HG02852 (cell line): ENCODE results near the gene ELMO1.

Source experiments
- ATAC-seq: cut with Tn5 transposase; IDR thresholded peaks from one replicate; pipeline ENCODE4 v1.9.1; 2021; ENCODE audit warnings: mild to moderate bottlenecking, moderate library complexity; ENCODE audit not compliant: unreplicated experiment

ELMO1 gene

GRCh38 chr7:36965625-36966024 lies 483.0 kb downstream of the ELMO1 start:
- ATAC-seq = no peak

- no peak for ATAC-seq
These were observed 484.4 kb downstream of the ELMO1 start for GRCh38 chr7:36964297-36964696.

GRCh38 chr7:36962367-36962766 lies 486.3 kb downstream of the ELMO1 start:
- no peak for ATAC-seq

- peak; percentile 47 for ATAC-seq
These were observed 487.0 kb downstream of the ELMO1 start for GRCh38 chr7:36961693-36962092.

- no peak for ATAC-seq
These were observed 487.6 kb downstream of the ELMO1 start for GRCh38 chr7:36961097-36961496.

GRCh38 chr7:36960105-36960504 lies 488.6 kb downstream of the ELMO1 start:
- no peak for ATAC-seq

- ATAC-seq = no peak
These were observed 490.4 kb downstream of the ELMO1 start for GRCh38 chr7:36958111-36958733.

- ATAC-seq = no peak
These were observed 491.0 kb downstream of the ELMO1 start for GRCh38 chr7:36957620-36958019.

GRCh38 chr7:36956814-36957213 lies 491.9 kb downstream of the ELMO1 start:
- ATAC-seq = no peak

- ATAC-seq = no peak
These were observed 493.1 kb downstream of the ELMO1 start for GRCh38 chr7:36955456-36956129.

GRCh38 chr7:36951257-36951697 lies 497.4 kb downstream of the ELMO1 start:
- peak; percentile 87 for ATAC-seq

- ATAC-seq = no peak
These were observed 498.7 kb downstream of the ELMO1 start for GRCh38 chr7:36949711-36950600.

- ATAC-seq = no peak
These were observed 502.3 kb downstream of the ELMO1 start for GRCh38 chr7:36946401-36946739.

GRCh38 chr7:36945612-36946400 lies 502.9 kb downstream of the ELMO1 start:
- ATAC-seq = no peak

GRCh38 chr7:36944838-36945237 lies 503.8 kb downstream of the ELMO1 start:
- ATAC-seq = no peak

GRCh38 chr7:36943591-36944435 lies 504.9 kb downstream of the ELMO1 start:
- ATAC-seq = peak; percentile 55

GRCh38 chr7:36942955-36943354 lies 505.7 kb downstream of the ELMO1 start:
- ATAC-seq = peak; percentile 17

- ATAC-seq = no peak
These were observed 506.1 kb downstream of the ELMO1 start for GRCh38 chr7:36942541-36942940.

- no peak for ATAC-seq
These were observed 506.6 kb downstream of the ELMO1 start for GRCh38 chr7:36942025-36942424.

GRCh38 chr7:36941359-36941758 lies 507.3 kb downstream of the ELMO1 start:
- ATAC-seq = no peak
